Femur (tissue), 1 donor: ENCODE results near the gene C17orf113.
"Not testable (repeated sequence)": the region's sequence is repeated elsewhere in the genome, so short reads cannot be mapped to it uniquely, and the experiment has no call there.

Source experiments
- DNase-seq: peaks from one replicate; pipeline ENCODE4 v3.0.0-alpha.2; 2017

C17orf113 gene

DNA sequence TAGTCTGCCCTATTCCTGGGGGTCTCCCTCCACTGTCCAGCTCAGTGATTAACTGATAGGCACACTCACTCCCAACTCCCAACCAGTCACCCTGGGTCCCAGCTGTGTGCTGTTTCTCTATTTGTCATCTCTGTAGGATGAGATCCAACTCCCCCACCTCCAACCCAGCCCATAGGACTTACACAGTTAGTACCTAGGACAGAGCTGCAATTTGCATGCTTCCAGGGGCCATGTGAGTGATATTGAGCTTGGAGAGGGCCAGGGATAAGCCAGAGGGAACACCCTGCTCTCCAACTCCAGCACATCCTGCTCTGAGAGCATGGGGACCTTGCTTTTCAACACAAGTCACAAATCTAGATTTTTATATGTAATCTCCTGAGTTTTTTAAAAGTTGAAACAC is 8.8 kb downstream of the C17orf113 start:
- DNase-seq = no peak

DNA sequence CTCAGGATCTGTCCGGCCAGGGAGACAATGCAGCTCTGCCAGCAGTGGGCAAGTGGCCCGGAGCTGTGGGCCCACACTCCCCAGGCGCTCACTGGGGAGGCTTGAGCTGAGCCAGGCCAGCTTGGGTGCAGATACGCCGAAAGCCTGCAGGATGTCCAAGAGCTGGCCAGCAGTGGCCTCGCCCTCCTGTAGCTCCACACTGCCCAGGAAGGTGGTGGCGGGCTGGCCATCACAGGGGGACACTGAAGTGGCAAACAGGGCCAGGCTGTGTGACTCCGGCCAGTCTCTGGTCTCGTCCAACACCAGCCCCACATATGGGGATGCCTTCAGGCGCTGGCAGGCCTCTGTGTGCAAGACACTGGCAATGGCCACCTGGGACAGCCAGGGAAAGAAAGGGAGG is 9.6 kb downstream of the C17orf113 start:
- no peak for DNase-seq

DNA sequence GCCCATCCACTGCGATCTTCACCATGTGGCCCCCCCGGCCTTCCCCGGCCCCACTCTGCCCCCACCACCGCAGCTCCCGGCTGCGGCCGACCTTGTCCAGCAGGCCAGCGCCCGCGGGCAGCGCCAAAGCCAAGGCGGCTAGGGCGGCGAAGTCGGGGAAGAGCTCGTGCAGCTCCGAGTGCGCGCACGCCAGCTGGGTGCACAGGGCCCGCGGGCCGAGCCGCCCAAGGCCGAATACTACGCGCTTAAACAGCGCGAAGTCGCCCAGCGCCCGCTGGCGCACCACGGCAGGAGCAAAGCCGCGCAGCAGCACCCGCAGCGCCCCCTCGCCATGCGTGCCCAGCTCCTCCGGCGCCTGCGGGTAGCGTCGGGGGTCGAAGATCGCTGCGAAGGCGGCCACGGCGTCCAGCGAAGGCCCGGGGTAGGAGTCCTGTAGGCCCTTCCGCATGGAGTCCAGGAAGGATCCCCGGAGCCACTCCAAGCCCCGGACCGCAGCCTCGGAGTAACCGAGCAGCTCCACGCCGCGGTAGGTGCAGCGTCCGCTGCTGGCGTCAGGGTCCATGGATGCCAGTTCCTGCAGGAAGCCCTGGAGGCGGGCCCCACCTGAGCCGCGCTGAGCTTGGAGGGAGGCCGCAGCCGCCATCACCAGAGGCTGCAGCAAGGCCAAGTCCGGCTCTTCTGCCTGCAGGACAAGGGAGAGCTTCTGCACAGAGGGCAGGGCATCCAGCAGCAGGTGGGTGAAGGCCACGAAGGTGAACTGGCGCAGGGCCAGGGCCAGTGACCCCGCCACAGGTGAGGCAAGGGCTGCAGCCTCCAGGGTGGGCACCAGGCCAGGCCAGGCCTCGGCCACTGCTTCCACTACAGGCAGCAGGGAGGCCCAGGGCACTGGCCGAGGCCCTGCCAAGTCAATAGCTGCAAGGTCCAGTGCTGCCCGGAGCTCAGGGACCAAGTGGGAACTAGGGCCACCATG is 10.3 kb downstream of the C17orf113 start:
- no peak for DNase-seq

DNA sequence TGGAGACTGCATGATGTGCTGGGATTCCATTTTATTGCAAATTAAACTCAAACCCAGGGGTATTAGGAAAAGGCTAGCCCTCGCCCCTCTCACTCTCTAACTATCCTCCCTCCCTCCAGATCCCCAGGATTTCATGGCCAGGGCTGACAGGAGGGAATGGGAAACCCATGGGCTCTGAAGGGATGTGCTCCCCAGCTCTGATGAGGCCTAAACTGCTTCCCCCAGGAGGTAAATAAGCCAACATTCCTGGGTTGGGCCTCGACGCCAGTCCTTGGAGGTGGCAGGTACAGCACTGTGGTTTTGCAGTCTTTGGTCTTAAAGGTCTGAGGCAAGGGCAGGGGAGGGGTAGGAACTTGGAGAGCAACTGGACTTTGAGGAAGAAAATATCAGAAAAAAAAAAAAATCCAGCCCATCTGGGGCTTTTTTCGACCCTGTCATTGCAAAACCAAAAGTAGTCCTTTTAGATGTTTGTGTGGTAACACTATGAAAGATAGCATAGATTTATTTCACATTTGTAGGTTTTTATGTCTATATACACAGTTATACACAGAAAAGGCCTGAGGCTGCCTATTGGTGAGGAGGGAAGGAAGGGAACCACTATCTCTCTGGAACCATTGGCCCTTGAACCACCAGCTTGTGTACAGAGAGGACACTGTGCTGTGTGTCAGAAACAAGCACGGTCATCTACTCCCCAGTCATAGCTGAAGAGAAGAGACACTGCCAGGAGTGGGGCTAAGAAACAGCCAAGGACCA is 12.0 kb downstream of the C17orf113 start:
- DNase-seq = no peak

DNA sequence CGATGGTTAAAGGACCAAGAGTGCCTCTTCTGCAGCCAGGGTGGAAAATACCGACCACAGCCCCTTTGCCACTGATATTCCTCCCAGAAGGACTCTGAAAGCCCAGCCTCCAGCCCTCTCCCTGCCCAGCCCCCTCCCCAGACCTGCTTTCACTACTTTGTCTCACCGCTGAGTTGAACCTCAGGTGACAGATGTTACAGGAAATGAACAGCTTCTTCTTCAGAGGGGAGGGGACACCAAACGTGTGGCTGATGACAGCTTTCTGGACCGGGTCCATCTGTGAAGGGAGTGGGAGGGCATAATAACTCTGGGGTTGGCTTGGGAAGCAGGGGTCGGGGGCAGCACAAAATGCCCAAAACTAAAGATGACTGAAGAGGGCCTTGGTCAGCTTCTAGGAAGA is 16.3 kb downstream of the C17orf113 start:
- DNase-seq = no peak

DNA sequence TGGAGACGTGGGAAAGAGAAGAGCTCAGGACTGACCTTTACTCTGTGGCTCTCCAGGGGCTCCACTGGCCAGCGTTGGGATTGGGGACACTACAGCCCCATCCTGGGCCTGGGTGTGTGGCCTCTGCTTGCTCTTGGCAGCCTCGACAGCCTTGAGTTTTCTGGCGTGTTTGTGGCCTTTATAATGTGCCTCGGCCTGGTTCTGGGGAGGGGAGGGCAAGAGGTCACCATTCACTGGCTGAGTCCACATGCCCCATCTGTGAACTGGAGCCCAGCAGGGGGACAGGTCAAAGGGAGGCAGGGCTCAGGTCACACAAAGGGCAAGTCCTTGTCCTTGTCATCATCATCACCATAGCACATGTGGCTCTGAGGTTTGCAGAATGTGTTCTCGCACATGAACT is 18.8 kb downstream of the C17orf113 start:
- DNase-seq = no peak

DNA sequence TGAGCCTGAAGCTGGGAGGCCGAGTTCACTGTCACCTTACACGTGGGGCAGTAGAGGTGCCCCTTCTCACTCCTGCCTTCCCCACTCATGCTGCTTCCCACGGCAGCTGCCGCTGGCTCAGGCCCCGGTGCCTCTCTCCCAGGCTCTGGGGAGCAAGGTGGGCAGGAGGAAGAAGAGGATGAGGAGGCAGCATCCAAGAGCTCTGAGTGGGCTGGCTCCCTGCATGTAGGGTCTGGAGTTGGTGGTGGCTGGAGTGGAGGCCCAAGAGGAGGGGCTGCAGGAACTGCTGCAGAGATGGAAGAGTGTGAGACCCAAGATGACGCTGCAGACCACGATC is 21.6 kb downstream of the C17orf113 start:
- DNase-seq = no peak

DNA sequence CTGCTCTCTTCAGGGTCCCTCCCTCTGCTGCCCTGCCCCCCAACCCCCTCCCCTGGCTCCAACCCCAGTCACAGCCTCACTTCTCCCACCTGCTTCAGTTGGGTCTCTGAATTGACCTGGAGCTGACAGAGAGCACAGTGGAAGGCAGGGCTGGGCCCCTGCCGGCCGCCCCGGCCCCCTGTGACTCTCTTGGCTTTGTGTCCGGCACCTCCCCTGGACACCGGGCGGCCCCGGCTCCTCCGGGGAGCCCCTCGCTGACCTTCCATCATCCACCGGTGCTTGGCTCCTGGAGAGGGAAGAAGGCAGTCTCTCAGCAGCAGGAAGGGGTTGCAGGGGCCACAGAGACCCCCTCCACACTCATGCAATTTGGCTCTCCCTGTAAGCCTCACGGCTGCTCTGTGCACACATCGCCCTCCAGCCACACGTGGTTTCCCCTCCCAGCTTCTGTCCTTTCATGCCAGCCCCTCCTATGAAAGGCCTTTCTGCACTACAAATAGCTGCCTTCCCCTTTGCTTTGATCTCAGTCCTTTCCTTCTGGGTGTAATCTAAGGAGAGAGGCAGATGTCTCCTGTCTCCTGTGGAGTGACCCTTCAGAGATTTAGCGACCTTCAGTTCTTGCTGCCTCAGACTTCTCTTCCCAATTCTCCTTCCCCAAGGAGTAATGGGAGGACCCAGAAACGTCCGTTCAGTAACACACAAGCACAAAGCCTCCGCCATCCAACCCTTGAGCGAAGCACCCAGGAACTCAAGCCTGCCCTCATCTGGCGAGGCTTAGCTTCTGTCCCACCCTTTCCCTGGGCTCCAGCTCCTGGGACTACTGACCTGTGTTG is 22.2 kb downstream of the C17orf113 start:
- no peak for DNase-seq

DNA sequence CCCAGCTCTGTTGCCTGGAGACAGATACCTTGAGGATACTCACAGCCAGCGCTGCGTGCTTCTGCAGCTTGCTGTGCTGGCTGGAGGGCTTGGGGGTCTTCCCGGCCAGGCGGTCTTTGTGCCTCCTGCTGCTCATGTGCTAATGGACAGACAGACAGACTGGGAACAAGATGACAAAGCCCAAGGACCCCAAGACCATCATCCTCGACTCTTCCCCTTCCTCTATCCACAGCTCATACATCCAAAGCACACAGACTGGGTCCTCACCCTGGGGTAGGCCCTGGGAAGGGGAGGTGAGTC is 22.9 kb downstream of the C17orf113 start:
- DNase-seq = no peak

DNA sequence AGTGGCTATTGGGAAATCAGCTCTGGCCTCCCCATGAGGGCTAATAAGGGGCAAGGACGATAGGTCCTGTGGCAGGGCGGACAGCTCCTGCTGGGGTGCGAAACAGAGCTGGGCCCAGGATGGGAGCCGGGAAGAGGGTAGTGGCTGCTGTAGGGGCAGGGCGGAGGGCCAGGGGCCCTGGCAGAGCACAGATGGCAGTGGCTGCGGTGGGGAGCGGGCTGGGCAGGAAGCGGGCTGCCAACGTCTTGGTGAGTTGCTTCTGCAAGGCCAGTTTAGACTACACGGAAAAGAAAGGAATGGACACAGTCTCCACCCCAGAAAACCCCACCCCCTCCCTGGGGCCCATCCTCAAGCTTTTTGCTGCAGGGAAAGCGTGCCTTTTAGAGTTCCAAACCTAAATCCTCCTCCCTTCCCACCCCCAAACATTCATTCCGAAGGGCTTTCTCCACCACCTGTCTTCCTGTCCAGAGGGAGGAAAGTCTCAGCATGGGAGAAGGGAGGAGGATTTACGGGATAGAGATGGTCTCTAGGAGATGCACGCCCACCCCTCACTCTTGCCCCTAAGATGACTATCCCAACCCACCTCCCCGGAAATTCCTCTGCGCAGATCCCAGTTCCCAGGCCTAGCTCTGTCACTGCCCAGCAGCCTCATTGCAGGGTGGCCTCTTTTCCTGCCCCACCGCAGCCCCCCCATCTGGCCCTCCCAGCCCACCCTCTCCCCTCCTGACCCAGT is 23.4 kb downstream of the C17orf113 start:
- no peak for DNase-seq

DNA sequence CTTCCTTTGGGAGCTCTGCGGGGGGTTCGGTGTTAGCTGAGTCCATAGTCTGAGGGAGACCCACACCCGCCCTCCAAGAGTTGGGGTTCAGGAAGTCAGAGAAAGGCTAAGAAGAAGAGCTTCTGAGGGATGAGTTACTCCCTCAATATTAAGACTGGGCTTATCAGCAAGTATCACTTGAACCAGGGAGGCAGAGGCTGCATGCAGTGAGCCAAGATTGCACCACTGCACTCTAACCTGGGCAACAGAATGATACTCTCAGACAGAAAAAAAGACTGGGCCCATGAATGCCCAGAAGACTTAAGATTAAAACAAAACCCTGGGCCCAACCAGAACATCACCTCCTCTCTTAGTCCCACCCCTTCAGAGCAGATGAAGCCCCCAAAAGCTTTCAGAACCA is 24.5 kb downstream of the C17orf113 start:
- no peak for DNase-seq

DNA sequence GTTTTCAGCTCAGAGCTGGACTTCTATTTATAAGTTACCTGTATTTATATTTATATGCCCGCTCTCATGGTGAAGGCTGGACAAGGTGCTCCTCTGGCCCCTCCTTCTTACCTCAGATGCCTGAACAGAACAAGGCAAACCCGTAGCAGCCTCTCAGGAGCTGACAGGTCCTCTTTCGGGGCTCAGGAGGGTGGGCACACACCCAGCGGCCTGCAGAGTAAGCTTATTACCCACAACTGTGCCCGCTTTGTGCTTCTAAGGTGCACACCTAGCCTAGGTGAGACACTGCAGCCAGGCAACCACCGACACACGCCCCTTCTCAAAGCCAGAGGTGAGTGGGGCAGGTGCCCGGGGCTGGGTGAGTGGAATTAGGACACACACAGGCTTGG is 25.2 kb downstream of the C17orf113 start:
- DNase-seq = no peak

DNA sequence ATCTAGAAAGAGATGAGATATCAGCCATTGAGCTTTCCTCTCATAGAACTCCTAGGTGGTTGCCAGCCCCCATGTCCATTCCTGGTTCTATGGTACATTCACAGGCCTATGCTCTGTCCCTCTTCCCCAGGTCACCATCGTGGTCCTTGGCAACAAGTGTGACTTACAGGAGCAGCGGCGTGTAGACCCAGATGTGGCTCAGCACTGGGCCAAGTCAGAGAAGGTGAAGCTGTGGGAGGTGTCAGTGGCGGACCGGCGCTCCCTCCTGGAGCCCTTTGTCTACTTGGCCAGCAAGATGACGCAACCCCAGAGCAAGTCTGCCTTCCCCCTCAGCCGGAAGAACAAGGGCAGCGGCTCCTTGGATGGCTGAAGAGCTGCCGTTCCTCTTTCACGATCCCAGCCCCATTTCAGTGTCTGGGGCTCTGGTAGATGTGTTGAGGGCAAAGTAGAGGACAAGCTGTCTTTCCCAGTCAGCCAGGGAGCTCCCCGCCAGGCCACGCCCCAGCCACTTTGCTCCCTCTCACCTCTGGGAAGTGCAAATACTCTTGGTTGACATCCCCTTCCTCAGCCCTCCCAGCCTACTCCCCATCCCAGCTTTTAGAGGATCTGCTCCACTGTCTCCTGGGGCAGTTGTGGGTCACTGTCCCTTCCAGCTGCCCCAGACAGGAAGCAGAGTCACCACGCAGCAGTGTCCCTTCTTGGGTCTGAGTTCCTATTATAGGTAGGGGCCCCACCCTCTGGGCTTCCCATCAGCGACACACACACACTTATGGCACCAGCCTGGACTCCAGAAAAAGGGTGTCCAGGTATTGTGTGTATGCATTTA is 26.7 kb downstream of the C17orf113 start:
- DNase-seq = no peak

DNA sequence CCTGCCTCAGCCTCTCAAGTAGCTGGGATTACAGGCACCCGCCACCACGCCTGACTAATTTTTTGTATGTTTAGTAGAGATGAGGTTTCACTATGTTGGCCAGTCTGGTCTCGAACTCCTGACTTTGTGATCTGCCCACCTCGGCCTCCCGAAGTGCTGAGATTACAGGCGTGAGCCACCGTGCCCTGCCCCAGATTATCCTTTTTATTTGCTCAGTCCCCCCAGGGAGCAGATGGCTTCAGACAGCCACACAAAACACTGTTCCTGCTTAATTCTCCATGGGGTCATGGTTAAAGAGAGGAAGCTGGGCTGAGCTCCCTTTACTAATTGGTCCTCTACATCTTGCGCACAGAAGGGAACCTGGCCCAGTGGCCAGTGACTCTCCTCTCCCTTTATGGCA is 29.6 kb downstream of the C17orf113 start:
- not testable (repeated sequence) for DNase-seq

DNA sequence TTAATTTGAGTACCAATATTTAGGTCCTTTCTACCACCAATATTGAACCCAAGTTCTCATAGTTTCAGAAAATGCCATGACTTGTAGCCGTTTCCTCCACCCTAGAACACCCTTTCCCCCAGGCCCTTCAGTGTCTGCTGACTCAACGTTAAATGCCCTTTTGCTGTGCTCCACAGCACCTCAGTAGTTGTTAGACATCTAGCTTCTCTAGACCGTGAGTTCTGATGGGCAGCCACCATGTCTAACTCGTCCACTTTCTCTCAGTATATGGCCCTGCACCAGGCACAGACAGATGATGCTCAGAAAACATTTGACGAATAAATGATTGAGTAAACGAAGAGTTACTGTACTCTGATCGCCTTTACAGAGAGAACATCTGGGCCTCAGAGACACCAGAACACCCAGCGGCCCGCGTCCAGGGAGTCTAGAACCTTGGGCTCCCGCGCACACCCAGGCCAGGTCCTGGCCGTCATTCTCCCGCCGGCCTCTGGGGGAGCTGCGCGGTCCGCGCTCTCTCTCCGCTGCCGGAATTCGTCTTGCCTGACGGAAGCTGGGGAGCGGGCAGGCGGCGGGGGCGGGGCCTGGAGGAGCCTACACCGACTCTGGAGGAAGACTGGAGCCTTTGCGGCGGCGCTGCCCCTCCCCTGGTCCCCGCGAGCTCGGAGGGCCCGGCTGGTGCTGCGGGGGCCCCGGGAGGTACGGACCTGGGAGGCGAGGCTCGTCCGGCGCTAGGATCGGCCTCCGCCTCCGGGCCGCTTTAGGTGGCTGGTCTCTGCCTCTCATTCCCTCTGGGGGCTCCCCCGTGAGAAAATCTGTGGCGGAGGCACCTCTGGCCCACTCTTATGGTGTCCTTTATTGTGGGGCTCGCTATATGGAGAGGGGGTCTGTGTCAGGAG is 30.6 kb downstream of the C17orf113 start, which contains the start of gene NKIRAS2:
NKIRAS2 (plus strand) TSS at position 582 of the 896 bp plus-strand sequence. CDS start 1,488 bp downstream, outside the sequence.
- DNase-seq = peak; percentile 96

DNA sequence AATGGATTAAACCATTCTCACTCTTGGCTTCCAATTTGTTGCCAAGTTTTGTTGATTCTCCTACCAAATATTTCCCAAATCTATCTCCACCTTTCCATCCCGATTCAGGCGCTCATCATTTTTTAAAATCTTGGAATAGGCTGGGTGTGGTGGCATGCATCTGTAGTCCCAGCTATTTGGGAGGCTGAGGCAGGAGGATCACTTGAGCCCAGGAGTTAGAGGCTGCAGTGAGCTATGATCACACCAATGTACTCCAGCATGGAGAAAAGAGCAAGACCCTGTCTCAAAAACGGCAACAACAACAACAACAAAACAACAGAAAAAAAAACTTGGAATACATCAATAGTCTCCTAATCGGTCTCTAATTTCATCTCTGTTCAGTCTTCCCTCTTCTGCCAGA is 31.4 kb downstream of the C17orf113 start:
- DNase-seq = no peak

DNA sequence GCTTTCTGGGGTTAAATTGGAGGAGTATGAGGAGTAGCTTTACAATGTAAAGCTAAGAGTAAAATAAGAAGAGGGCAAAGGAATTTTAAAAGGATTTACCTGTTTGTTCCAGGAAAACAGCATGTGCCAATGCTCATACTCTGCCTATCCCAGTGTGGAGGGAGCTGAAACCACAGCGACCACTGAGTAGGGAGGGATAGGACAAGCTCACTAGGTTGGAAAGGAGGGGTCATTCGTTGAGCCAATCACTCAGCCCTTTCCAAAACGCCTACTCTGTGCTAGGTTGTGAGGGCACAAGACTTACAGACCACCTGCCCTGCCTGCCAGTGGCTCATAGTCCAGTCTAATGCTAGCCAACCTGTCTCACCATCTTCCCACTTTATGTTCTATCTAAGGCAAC is 32.1 kb downstream of the C17orf113 start:
- no peak for DNase-seq

DNA sequence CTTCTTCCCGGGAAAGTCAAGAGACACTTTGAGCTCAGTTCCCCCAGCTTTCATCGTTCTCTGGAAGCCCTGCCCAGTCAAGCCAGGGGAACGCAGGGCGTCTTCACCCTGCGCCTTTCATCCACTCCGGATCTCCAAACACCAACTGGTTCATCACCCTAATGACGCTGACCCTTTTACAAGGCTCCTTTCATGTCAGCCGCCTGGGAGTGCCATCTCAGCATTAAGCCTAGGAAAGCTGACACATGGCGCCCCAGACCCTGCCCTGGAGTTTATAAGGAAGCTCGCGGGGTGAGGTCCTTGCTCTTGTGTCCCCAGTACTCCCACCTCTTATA is 32.6 kb downstream of the C17orf113 start:
- no peak for DNase-seq

DNA sequence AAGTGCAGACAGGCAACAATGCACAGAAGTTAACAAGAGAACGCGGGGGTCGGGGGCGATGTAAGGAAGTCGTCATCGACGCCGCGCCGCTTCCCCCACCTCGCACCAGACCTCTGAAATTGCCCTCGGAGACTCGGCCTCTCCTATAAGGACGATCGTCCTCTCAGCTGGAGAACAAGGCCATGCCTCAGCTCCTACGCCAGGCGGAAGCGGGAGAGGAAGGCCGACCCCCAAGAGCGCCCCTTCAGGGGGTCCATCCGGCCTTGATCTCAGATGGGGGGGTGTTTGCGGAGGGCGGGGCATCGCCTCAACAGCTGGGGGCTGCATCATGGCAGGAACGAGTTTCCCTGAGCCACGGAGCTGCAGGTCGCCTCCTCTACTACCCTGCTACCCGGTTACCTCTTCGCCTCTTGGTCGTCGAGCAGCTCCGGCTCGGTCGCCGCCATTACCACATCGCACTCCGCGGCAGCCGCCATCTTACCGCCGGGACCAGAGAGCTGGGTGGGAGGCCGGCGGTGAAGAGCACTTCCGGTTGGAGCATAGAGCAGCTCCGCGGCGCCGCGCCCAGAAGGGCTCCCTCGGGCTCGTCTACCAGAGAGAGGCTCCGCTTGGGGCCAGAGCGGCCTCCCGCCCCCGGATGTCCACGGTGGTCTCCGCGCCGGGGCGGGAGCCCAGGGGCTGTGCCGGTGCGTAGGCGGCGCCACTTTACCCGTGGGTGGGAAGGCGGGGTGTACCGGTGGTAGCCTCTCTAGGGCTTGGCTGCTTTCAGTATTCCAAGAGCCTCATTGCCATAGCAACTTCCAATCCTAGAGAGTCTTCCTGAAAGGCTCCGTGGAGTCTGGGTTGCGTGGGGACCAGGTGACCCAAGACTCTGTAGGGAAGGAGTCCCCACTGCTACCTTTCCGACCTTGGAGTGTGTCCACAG is 33.2 kb downstream of the C17orf113 start, which contains the start of gene DNAJC7:
DNAJC7 (minus strand) TSS at position 499 of the 925 bp plus-strand sequence; CDS start at position 476, 23 bp downstream.
- peak; percentile 96 for DNase-seq
